Peyer's patch (tissue), 4 donors: ENCODE measurements around the gene TMEM175.

Experiments used
- POLR2A ChIP-seq, 2 donors: fragments of 450-650 bp; IDR thresholded peaks; one replicate each; pipeline ENCODE4 v1.5.1; 2017; ENCODE audit warnings: antibody characterized with exemption in 2 of 2, mild to moderate bottlenecking in 2 of 2, moderate library complexity in 2 of 2
- TF ChIP-seq, protein P1 (sequence below), 6 experiments: fragments of 450-650 bp in 4 of 6; fragments of 200-600 bp in 2 of 6; sonication (generic) in 1 of 6; IDR thresholded peaks; one replicate each; pipeline ENCODE4 v1.5.1; 2017 to 2019; ENCODE audit warnings: antibody characterized with exemption in 6 of 6, mild to moderate bottlenecking in 3 of 6, moderate library complexity in 1 of 6

DNA sequence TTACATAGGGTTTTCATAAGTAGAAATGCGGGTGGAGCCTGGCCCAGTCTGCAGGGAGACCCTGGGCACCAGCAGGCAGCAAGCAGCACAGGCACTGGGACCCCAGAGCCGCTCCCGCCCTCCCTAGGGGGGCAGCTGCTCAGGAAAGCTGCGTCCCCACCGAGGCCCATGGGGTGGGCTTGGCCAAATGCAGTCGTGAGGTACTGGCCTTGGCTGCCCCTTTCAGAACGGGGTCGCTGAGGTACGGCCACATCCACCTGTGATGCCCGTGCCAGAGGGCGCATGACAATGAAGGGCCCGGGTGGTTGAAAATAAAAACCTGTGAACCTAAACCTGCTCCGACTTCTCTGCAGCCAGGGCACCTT is 16.7 kb downstream of the TMEM175 start:
- TF ChIP-seq, protein P1, sequence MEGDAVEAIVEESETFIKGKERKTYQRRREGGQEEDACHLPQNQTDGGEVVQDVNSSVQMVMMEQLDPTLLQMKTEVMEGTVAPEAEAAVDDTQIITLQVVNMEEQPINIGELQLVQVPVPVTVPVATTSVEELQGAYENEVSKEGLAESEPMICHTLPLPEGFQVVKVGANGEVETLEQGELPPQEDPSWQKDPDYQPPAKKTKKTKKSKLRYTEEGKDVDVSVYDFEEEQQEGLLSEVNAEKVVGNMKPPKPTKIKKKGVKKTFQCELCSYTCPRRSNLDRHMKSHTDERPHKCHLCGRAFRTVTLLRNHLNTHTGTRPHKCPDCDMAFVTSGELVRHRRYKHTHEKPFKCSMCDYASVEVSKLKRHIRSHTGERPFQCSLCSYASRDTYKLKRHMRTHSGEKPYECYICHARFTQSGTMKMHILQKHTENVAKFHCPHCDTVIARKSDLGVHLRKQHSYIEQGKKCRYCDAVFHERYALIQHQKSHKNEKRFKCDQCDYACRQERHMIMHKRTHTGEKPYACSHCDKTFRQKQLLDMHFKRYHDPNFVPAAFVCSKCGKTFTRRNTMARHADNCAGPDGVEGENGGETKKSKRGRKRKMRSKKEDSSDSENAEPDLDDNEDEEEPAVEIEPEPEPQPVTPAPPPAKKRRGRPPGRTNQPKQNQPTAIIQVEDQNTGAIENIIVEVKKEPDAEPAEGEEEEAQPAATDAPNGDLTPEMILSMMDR (IDR thresholded peaks at IDR 0.05) = no peak
- no peak for TF ChIP-seq POLR2A (IDR thresholded peaks at IDR 0.05)
